ENCODE data around the gene AGTRAP. TPM values are rescaled to one million over a fixed set of nuclear protein-coding genes. Genes with fewer than 3 reads are reported as not detected.

The AGTRAP gene
- total and polyA plus RNA-seq, 4 donors: 37.0 to 266 (median 83.3) TPM

DNA sequence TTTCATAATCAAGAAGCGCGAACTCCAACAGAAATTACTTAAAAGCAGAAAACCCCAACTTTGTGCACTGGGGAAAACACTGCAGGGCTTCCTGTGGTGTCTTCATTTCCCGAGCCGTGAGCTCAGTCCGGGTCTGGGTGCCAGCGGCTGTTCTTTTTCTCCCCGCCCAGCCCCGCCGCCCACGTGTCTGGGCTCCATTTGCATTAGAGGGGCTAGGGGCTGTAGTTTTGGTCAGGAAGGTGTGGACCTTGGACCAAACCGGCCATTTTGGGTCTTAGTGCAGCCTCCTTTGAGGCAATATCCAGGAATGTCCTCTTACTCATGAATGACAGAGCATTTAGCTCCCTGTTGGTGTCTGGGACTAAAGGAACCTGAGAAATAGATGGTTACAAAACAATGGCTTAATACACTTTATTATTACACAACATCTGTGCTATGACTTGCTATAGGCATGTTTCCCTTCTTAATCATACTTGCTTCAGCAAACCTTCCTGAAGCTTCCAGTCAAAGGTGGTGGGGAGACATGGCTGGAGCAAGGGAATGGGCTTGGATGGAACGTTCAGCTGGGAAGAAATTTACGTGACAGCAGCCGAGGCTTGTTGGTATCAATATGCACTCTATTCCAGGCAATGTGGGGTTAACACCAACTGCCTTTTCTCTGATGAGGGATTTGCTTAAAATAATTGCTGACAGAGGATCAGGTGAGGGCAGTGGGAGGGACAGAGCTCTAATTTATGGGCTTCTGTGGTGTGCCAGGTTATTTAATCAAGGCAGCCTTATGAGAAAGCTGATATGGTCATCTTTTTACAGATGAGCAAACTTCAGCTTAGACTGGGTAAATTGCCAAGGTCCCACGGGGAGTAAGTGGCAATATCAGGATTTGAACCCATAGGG lies 1.1 kb downstream of the AGTRAP start:
- H3K4me3 ChIP-seq: peak overlapping the region; percentile 71
- H3K4me1 ChIP-seq (ENCODE audit: control insufficient read depth in 5 of 5, insufficient read depth in 5 of 5, low read length in 5 of 5): peaks cover 5 to 28% (median 13%) of the 10 kb centered on the region in 5 donors
- DNase-seq (peak; percentile 59 to 67 (median 65)), ATAC-seq (ENCODE audit: insufficient read depth, low FRiP score) (peak; percentile 45)
- H3K27ac ChIP-seq (ENCODE audit: low read depth in 1 of 2, low read length in 1 of 2): peak overlapping the region; percentile 91 to 93
- H3K36me3 ChIP-seq (ENCODE audit: control insufficient read depth in 4 of 4, insufficient read depth in 4 of 4, low read length in 4 of 4): no peaks in the 10 kb centered on the region
- WGBS, 2 donors: 5 to 13% methylated on average over 15 of the region's 15 CpGs
- no peaks in the 10 kb centered on the region for H3K9me3 ChIP-seq (ENCODE audit: control insufficient read depth in 4 of 4, insufficient read depth in 3 of 4, low read length in 3 of 4)
- H3K9ac ChIP-seq (ENCODE audit: insufficient read depth in 1 of 2, low read length in 2 of 2): peak overlapping the region in 1 of 2 donors; percentile 43
- H3K27me3 ChIP-seq (ENCODE audit: control insufficient read depth in 3 of 3, insufficient read depth in 3 of 3, low read length in 2 of 3): no peaks in the 10 kb centered on the region
- TF ChIP-seq, protein P1, sequence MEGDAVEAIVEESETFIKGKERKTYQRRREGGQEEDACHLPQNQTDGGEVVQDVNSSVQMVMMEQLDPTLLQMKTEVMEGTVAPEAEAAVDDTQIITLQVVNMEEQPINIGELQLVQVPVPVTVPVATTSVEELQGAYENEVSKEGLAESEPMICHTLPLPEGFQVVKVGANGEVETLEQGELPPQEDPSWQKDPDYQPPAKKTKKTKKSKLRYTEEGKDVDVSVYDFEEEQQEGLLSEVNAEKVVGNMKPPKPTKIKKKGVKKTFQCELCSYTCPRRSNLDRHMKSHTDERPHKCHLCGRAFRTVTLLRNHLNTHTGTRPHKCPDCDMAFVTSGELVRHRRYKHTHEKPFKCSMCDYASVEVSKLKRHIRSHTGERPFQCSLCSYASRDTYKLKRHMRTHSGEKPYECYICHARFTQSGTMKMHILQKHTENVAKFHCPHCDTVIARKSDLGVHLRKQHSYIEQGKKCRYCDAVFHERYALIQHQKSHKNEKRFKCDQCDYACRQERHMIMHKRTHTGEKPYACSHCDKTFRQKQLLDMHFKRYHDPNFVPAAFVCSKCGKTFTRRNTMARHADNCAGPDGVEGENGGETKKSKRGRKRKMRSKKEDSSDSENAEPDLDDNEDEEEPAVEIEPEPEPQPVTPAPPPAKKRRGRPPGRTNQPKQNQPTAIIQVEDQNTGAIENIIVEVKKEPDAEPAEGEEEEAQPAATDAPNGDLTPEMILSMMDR (IDR thresholded peaks at IDR 0.05; ENCODE audit: control extremely low read depth, extremely low read depth): no peak

DNA sequence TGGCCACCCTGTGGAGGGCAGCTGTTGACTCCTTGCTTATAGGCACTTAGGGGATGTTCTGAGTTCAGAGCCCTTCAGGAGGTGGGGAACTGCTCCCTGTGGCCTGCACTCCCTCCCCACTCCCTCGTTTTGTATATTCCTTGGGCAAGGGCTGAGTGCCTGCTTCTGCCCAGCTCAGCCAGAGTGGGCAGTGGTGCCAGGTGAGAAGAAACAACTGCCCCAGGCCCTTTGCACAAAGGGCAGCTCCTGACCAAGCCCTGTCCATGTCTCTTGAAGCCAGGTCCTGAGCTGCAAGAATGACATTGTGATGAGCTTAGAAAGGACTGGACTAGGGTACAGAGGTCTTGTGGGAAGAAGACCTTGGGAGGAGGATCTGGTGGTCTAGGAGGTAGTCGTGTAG lies 2.2 kb downstream of the AGTRAP start:
- Histone ChIP-seq H3K27ac (ENCODE audit: low read depth in 1 of 2, low read length in 1 of 2) (peak overlapping the region in 1 of 2 donors; percentile 43), H3K4me3 (no peak overlapping the region), H3K4me1 (ENCODE audit: control insufficient read depth in 5 of 5, insufficient read depth in 5 of 5, low read length in 5 of 5) (peaks cover 0 to 21% (median 10%) of the 10 kb centered on the region in 5 donors), H3K36me3 (ENCODE audit: control insufficient read depth in 4 of 4, insufficient read depth in 4 of 4, low read length in 4 of 4) (no peaks in the 10 kb centered on the region), H3K9ac (ENCODE audit: insufficient read depth in 1 of 2, low read length in 2 of 2) (no peak overlapping the region), H3K9me3 (ENCODE audit: control insufficient read depth in 4 of 4, insufficient read depth in 3 of 4, low read length in 3 of 4) (no peaks in the 10 kb centered on the region), H3K27me3 (ENCODE audit: control insufficient read depth in 3 of 3, insufficient read depth in 3 of 3, low read length in 2 of 3) (no peaks in the 10 kb centered on the region)
- ATAC-seq (ENCODE audit: insufficient read depth, low FRiP score) (no peak), DNase-seq (no peak)
- TF ChIP-seq, protein P1 (IDR thresholded peaks at IDR 0.05; ENCODE audit: control extremely low read depth, extremely low read depth): no peak
- whole genome bisulfite sequencing, 2 donors: 41 to 63% methylated on average over 2 of the region's 2 CpGs

DNA sequence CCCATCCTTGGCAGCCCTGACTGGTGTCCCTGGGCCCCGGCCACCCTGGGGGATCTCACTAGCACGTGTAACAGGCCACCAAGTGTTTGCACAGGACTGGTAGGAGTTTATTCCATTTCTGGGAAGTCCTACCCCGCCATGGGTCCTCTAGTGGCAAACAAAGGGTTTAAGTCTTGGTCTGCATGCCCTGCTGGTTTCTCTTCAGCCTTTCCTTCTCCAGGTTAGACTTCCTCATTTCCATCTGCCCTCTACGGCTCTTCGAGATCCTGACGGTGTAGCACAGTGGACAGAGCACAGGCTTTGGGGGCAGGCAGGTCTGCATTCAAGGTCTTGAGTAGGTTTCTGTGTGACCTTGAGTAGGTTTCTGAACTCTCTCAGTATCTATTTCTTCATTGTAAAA lies 2.8 kb downstream of the AGTRAP start:
- Histone ChIP-seq H3K4me3 (no peak overlapping the region), H3K9me3 (ENCODE audit: control insufficient read depth in 4 of 4, insufficient read depth in 3 of 4, low read length in 3 of 4) (no peaks in the 10 kb centered on the region), H3K9ac (ENCODE audit: insufficient read depth in 1 of 2, low read length in 2 of 2) (no peak overlapping the region), H3K4me1 (ENCODE audit: control insufficient read depth in 5 of 5, insufficient read depth in 5 of 5, low read length in 5 of 5) (peaks cover 0 to 21% (median 10%) of the 10 kb centered on the region in 5 donors), H3K27ac (ENCODE audit: low read depth in 1 of 2, low read length in 1 of 2) (peak overlapping the region in 1 of 2 donors; percentile 29), H3K27me3 (ENCODE audit: control insufficient read depth in 3 of 3, insufficient read depth in 3 of 3, low read length in 2 of 3) (no peaks in the 10 kb centered on the region), H3K36me3 (ENCODE audit: control insufficient read depth in 4 of 4, insufficient read depth in 4 of 4, low read length in 4 of 4) (peaks cover 0 to 1% (median 0%) of the 10 kb centered on the region in 4 donors)
- TF ChIP-seq, protein P1 (IDR thresholded peaks at IDR 0.05; ENCODE audit: control extremely low read depth, extremely low read depth): no peak
- DNase-seq (no peak), ATAC-seq (ENCODE audit: insufficient read depth, low FRiP score) (no peak)
- WGBS, 2 donors: 41 to 68% methylated on average over 6 of the region's 6 CpGs

Data from lung (tissue), 12 donors.